ENCODE results near the gene PITRM1. TPM values are rescaled to one million over a fixed set of nuclear protein-coding genes. Genes with fewer than 3 reads are reported as not detected.

Gene PITRM1
- polyA plus RNA-seq, 1 of the 3 experiments (the other 2 are of a cell fraction): 79.6 TPM

- H3K4me3 ChIP-seq (ENCODE audit: low read depth in 2 of 2, low read length in 1 of 2): no peak overlapping the region
- no peak for DNase-seq
- no peak overlapping the region for H3K27ac ChIP-seq (ENCODE audit: low read depth in 2 of 2, low read length in 1 of 2)
- no peak overlapping the region for H2AFZ ChIP-seq (ENCODE audit: low read depth)
- H3K9ac ChIP-seq: no peak overlapping the region
- H3K79me2 ChIP-seq (ENCODE audit: insufficient read depth): peaks cover 63% of the 10 kb centered on the region
- ChIA-PET POLR2A (no interaction called here), CTCF (interaction anchor here (0.9 to 1.6 kb wide), 3 partner anchors 8 to 53 kb away, joined by 4 to 5 read pairs (median 4); no protein-coding TSS in a partner anchor)
- H3K9me2 ChIP-seq: no peaks in the 10 kb centered on the region
- TF ChIP-seq SMC3 (IDR thresholded peaks at IDR 0.05; ENCODE audit: low read depth, low read length) (no peak), IRF3 (IDR thresholded peaks at IDR 0.05; ENCODE audit: low read depth, low read length) (no peak), GABPA (IDR thresholded peaks at IDR 0.05; ENCODE audit: low read depth) (no peak), USF1 (IDR thresholded peaks at IDR 0.05; ENCODE audit: borderline replicate concordance, low read depth) (no peak), TEAD4 (IDR thresholded peaks at IDR 0.05; ENCODE audit: borderline replicate concordance, insufficient read depth) (no peak), USF2 (IDR thresholded peaks at IDR 0.05; ENCODE audit: borderline replicate concordance, low read depth, low read length) (no peak), FOSL2 (IDR thresholded peaks at IDR 0.05; ENCODE audit: borderline replicate concordance, low read depth) (no peak), SIN3A (IDR thresholded peaks at IDR 0.05; ENCODE audit: borderline replicate concordance, low read depth, low read length) (no peak), ZBTB33 (IDR thresholded peaks at IDR 0.05; ENCODE audit: borderline replicate concordance, low read depth) (no peak), TCF12 (IDR thresholded peaks at IDR 0.05) (no peak), EZH2phosphoT487 (IDR thresholded peaks at IDR 0.05; ENCODE audit: borderline replicate concordance, low read depth) (no peak), RFX5 (IDR thresholded peaks at IDR 0.05; ENCODE audit: low read length) (no peak)
- H3F3A ChIP-seq (replicated peaks; ENCODE audit: insufficient read depth): peaks cover 21% of the 10 kb centered on the region
- H3K27me3 ChIP-seq (ENCODE audit: insufficient read depth): no peaks in the 10 kb centered on the region
- H3K4me2 ChIP-seq: no peak overlapping the region
- H3K9me3 ChIP-seq: no peaks in the 10 kb centered on the region
- H3K36me3 ChIP-seq (replicated peaks in 1 of 2; ENCODE audit: control insufficient read depth in 1 of 2, insufficient read depth in 2 of 2, low read length in 1 of 2): peaks cover 44 to 47% of the 10 kb centered on the region in 2 experiments
- H3K4me1 ChIP-seq (ENCODE audit: control insufficient read depth in 1 of 2, insufficient read depth in 2 of 2, low read depth in 1 of 2, low read length in 1 of 2): peaks cover 0 to 3% of the 10 kb centered on the region in 2 experiments; a peak in 1 of 4 replicates
- no peaks in the 10 kb centered on the region for H4K20me1 ChIP-seq (ENCODE audit: insufficient read depth)
- 77% methylated on average over 18 of the region's 19 CpGs for WGBS (ENCODE audit: low lambda C conversion rate)
Observed at GRCh38 chr10:3102720-3103427, 69.7 kb downstream of the PITRM1 start.
